Panc1 (cell line): ENCODE data around the gene APCDD1. TPM values are rescaled to one million over a fixed set of nuclear protein-coding genes. Genes with fewer than 3 reads are reported as not detected.

ENCODE experiments used
- ATAC-seq: fragments of 200-7000 bp; cut with Tn5 transposase; 2 replicates; pipeline ENCODE4 v1.9.1; 2020; ENCODE audit warnings: mild to moderate bottlenecking, moderate library complexity
- BruUV-seq: library from RNA; stranded (reverse); fragments of 400-500 nt; replicated peaks from 2 replicates; lab custom pipeline; 2021; lab: Mats Ljungman, UMichigan
- CTCF ChIA-PET: fragments of 300-600 bp; sonication (Branson Sonifier 250); formaldehyde crosslinking; loops from one replicate; lab custom pipeline; 2022; ENCODE audit warnings: antibody characterized with exemption; lab: Charles Lee
- POLR2A ChIA-PET: fragments of 300-600 bp; sonication (Branson Sonifier 250); formaldehyde crosslinking; loops from one replicate; lab custom pipeline; 2022; ENCODE audit warnings: antibody characterized with exemption; lab: Charles Lee
- DNase-seq: peaks from one replicate; pipeline ENCODE4 v3.0.0-alpha.2; 2010; ENCODE audit warnings: low read depth, low spot score
- H3K27ac ChIP-seq: 2 replicates; pipeline ENCODE4 v1.5.1; 2011; ENCODE audit warnings: mild to moderate bottlenecking, low read length, inconsistent platforms
- H3K27me3 ChIP-seq: fragments of 200-500 bp; sonication (Bioruptor generic); 2 replicates; pipeline ENCODE4 v1.6.0; 2014; ENCODE audit warnings: low read length, inconsistent platforms; ENCODE audit not compliant: control insufficient read depth, insufficient read depth
- H3K36me3 ChIP-seq: fragments of 200-500 bp; sonication (Bioruptor generic); 2 replicates; pipeline ENCODE4 v1.5.1; 2014; ENCODE audit warnings: inconsistent platforms, mild to moderate bottlenecking, low read length, moderate library complexity; ENCODE audit not compliant: control insufficient read depth, insufficient read depth
- H3K4me1 ChIP-seq: 2 replicates; pipeline ENCODE4 v1.5.1; 2011; ENCODE audit warnings: inconsistent platforms, mild to moderate bottlenecking, low read length, moderate library complexity; ENCODE audit not compliant: control insufficient read depth, insufficient read depth
- H3K4me3 ChIP-seq, 2 experiments: 2 replicates each; pipeline ENCODE4 v1.5.1; 2011 to 2012; ENCODE audit warnings: low read depth in 2 of 2, low read length in 2 of 2, mild to moderate bottlenecking in 2 of 2, inconsistent platforms in 1 of 2, moderate library complexity in 1 of 2
- H3K9me3 ChIP-seq: fragments of 200-500 bp; sonication (Bioruptor generic); 2 replicates; pipeline ENCODE4 v1.5.1; 2014; ENCODE audit warnings: low read depth, mild to moderate bottlenecking, inconsistent platforms, low read length, moderate library complexity; ENCODE audit not compliant: control insufficient read depth, insufficient read depth
- POLR2AphosphoS5 ChIP-seq: IDR thresholded peaks from 2 replicates; pipeline ENCODE4 v1.6.1; 2012; ENCODE audit warnings: mild to moderate bottlenecking, low read depth, low read length, moderate library complexity
- SIN3A ChIP-seq: IDR thresholded peaks from 2 replicates; pipeline ENCODE4 v1.6.1; 2012; ENCODE audit warnings: low read depth, mild to moderate bottlenecking, low read length, moderate library complexity, borderline replicate concordance; ENCODE audit not compliant: insufficient read depth
- TCF7L2 ChIP-seq: IDR thresholded peaks from 2 replicates; pipeline ENCODE4 v1.6.1; 2011; ENCODE audit warnings: mild to moderate bottlenecking, low read depth, low read length, inconsistent platforms
- in situ Hi-C: cut with HindIII; loops from 2 replicates; pipeline ENCODE4 v1.10.0; 2016; ENCODE audit warnings: low sequenced_read_pairs, low pct_unique_long_range_greater_than_20kb
- intact Hi-C: fragments of 100-400 bp; cut with micrococcal nuclease; formaldehyde crosslinking; loops from one replicate; pipeline ENCODE4 v1.10.0; 2022; ENCODE audit not compliant: unreplicated experiment
- total RNA-seq: library from RNA; stranded (reverse); gene quantifications from one replicate; pipeline ENCODE4 v1.2.1, GENCODE V29; 2021; ENCODE audit not compliant: unreplicated experiment
- TF ChIP-seq, protein P1 (sequence below), 2 experiments: IDR thresholded peaks; 2 replicates each; pipeline ENCODE4 v1.6.1; 2011 to 2012; ENCODE audit warnings: low read depth in 2 of 2, control low read depth in 1 of 2, low read length in 1 of 2, mild to moderate bottlenecking in 1 of 2, moderate library complexity in 1 of 2; ENCODE audit not compliant: insufficient read depth in 1 of 2
- TF ChIP-seq, protein P2 (sequence below): fragments of 450-650 bp; IDR thresholded peaks from 2 replicates; pipeline ENCODE4 v1.5.1; 2017; ENCODE audit warnings: mild to moderate bottlenecking

Gene APCDD1
- total RNA-seq, 1 experiment from 2014 or later: 0.36 TPM

DNA sequence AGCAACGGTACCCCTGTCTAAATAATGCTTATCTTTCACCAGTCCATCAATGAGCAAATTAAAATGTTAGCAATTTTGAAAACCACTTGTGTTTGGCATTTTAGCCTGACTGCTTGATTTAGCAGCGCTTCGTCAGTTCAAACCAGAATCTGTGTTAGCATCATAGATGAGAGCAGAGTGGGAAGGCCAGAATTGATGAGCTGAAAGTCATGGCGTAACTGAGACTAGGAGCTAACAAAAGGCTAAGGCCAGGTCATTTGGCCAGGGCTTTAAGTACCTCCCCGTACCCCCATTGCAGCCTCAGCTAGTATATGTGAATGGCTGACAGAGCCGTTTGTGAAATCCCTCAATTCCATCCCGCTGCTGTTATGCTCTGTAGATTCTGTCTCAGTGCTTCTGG lies 16.0 kb downstream of the APCDD1 start:
- H3K4me3 ChIP-seq: no peak overlapping the region
- ChIA-PET CTCF (no interaction called here), POLR2A (no interaction called here)
- H3K36me3 ChIP-seq: no peaks in the 10 kb centered on the region
- in situ Hi-C loops: no loop called here
- peaks cover 18% of the 10 kb centered on the region for H3K27me3 ChIP-seq
- H3K27ac ChIP-seq: no peak overlapping the region
- BruUV-seq: no TSS peak
- H3K4me1 ChIP-seq: no peaks in the 10 kb centered on the region
- ATAC-seq: no peak
- intact Hi-C loops: loop anchor here (10.0 kb wide), 1 partner anchor 56 kb away; no protein-coding TSS in a partner anchor
- H3K9me3 ChIP-seq: no peaks in the 10 kb centered on the region
- no peak for DNase-seq
- TF ChIP-seq, protein P1, sequence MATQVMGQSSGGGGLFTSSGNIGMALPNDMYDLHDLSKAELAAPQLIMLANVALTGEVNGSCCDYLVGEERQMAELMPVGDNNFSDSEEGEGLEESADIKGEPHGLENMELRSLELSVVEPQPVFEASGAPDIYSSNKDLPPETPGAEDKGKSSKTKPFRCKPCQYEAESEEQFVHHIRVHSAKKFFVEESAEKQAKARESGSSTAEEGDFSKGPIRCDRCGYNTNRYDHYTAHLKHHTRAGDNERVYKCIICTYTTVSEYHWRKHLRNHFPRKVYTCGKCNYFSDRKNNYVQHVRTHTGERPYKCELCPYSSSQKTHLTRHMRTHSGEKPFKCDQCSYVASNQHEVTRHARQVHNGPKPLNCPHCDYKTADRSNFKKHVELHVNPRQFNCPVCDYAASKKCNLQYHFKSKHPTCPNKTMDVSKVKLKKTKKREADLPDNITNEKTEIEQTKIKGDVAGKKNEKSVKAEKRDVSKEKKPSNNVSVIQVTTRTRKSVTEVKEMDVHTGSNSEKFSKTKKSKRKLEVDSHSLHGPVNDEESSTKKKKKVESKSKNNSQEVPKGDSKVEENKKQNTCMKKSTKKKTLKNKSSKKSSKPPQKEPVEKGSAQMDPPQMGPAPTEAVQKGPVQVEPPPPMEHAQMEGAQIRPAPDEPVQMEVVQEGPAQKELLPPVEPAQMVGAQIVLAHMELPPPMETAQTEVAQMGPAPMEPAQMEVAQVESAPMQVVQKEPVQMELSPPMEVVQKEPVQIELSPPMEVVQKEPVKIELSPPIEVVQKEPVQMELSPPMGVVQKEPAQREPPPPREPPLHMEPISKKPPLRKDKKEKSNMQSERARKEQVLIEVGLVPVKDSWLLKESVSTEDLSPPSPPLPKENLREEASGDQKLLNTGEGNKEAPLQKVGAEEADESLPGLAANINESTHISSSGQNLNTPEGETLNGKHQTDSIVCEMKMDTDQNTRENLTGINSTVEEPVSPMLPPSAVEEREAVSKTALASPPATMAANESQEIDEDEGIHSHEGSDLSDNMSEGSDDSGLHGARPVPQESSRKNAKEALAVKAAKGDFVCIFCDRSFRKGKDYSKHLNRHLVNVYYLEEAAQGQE (IDR thresholded peaks at IDR 0.05; ENCODE audit: insufficient read depth in 1 of 2, low read depth in 2 of 2, low read length in 1 of 2): no peak
- TF ChIP-seq SIN3A (no peak), POLR2AphosphoS5 (no peak), TCF7L2 (no peak)
- TF ChIP-seq, protein P2, sequence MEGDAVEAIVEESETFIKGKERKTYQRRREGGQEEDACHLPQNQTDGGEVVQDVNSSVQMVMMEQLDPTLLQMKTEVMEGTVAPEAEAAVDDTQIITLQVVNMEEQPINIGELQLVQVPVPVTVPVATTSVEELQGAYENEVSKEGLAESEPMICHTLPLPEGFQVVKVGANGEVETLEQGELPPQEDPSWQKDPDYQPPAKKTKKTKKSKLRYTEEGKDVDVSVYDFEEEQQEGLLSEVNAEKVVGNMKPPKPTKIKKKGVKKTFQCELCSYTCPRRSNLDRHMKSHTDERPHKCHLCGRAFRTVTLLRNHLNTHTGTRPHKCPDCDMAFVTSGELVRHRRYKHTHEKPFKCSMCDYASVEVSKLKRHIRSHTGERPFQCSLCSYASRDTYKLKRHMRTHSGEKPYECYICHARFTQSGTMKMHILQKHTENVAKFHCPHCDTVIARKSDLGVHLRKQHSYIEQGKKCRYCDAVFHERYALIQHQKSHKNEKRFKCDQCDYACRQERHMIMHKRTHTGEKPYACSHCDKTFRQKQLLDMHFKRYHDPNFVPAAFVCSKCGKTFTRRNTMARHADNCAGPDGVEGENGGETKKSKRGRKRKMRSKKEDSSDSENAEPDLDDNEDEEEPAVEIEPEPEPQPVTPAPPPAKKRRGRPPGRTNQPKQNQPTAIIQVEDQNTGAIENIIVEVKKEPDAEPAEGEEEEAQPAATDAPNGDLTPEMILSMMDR: no peak

DNA sequence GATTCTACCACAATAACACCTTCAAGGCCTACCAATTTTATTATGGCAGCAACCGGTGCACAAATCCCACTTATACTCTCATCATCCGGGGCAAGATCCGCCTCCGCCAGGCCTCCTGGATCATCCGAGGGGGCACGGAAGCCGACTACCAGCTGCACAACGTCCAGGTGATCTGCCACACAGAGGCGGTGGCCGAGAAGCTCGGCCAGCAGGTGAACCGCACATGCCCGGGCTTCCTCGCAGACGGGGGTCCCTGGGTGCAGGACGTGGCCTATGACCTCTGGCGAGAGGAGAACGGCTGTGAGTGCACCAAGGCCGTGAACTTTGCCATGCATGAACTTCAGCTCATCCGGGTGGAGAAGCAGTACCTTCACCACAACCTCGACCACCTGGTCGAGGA lies 17.1 kb downstream of the APCDD1 start:
- H3K4me1 ChIP-seq: no peaks in the 10 kb centered on the region
- no peak overlapping the region for H3K4me3 ChIP-seq
- in situ Hi-C loops: no loop called here
- DNase-seq (no peak), ATAC-seq (no peak)
- ChIA-PET CTCF (no interaction called here), POLR2A (no interaction called here)
- peaks cover 15% of the 10 kb centered on the region for H3K27me3 ChIP-seq
- no TSS peak for BruUV-seq
- intact Hi-C loops: loop anchor here (10.0 kb wide), 1 partner anchor 57 kb away; no protein-coding TSS in a partner anchor
- TF ChIP-seq TCF7L2: no peak
- TF ChIP-seq, protein P1 (IDR thresholded peaks at IDR 0.05; ENCODE audit: insufficient read depth in 1 of 2, low read depth in 2 of 2, low read length in 1 of 2): no peak
- TF ChIP-seq, protein P2: no peak
- H3K9me3 ChIP-seq: no peaks in the 10 kb centered on the region
- no peak overlapping the region for H3K27ac ChIP-seq
- no peaks in the 10 kb centered on the region for H3K36me3 ChIP-seq
